ENCODE results near the gene PKIB.
"Not testable (repeated sequence)": the region's sequence is repeated elsewhere in the genome, so short reads cannot be mapped to it uniquely, and the experiment has no call there.

PKIB gene

DNA sequence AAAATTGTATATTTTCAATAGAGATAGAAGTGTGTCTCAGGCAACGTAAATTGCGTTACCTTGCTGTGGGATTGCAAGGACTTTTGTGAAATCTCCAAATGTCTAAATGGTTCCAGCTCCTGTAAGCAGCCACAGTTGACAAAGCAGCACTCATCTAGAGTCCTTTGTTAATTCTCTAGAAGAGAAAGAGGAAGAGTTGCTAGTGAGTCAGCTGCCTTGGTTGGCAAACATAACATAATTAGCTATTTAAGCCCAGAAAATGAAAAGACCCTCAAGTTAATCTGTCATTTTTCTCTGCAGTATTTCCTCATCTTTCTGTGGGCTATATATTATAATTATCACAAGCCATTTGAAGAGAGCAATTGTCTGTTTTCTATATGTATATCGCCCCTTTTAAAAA lies 102.9 kb downstream of the PKIB start:
- no peak for DNase-seq

DNA sequence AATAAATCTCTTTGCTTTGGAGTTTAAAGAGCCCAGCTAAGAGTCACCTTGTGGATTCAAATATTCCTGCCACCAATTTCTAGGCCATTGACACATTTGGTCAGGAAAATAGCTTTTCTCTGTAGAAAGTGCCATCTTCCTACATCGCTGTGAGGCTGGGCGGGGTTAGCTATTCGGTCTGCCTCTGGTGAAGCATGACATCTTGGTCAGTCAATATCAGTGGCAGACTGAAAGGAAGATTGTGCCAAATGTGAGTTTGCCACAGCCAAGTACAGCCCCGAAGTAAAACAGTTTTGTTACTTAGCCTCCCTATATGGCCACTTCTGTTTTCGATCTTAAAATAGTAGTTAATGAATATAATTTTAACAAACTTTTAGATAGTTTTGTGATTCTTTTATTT lies 103.9 kb downstream of the PKIB start:
- DNase-seq, result no peak

DNA sequence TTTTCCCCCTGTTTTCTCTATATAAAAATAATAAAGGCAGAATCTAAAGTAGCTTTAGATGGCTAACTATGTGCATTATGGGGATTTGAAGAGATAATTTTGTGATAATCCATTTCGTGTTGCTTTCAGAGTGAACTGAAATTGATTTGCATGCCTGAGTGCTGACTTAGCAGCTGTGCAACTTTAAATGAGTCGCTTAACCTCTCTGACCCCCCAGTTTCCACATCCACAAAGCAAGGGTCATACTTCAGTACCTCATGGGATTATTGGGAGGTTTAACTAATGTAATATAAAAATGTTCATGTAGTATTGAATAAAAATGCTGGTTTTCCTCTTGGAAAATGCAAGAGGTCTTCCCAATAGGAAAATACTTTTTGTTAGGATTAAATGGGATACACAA lies 105.5 kb downstream of the PKIB start:
- DNase-seq, result no peak

DNA sequence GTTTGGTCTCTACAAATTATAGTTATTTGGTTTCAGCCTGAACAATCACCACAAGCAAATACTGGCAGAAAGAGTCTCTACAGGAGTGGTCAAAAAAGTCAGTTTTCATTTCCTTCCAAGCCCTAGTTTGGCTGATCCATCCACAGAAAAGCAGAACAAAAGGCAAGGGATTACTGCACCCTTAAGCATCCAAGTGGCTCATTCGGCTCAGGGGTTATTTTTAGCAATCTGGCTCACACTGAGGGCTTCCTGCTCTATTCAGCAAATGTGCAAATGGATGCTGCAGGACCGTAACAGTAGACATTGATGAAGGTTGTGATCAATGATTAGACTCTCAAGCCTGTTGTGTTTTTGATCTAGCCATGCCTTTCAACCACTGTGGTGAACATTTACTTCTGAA lies 107.1 kb downstream of the PKIB start:
- peak; percentile 9 for DNase-seq

DNA sequence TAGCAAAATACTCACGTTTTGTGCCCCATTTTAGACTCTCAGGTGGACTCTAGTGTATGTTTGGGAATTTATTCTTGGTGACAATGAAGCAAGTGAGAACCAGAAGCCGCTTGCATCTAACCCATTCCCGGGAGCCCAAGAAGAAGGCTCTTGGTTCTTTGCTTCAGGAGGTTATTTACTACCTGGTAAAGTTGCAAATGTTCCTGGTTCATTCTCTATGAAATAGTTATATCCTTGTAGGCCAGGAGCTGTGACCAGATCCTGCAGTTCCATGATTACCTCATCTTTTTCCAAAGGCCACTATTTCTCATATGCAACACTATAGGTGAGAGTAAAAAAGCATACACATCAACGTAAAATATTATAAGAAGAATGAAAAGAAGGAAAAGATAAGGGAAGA lies 108.4 kb downstream of the PKIB start:
- DNase-seq, result no peak

DNA sequence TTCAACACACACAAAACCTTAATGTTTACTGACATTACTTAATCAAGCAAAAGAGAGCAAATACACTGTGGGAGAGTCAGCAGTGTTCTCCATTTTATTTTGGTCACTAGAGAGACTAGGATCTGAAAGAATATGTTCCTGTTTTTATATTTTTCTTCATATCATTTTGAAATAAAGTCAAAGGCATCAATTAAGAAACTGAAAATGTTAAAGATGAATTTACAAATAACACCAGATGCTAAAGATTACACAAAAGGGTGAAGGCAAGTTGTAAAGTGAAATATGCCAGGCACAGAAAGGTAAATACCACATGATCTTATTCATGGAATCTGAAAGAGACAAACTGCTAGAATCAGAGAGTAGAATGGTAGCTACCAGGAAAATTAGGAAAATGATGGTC lies 109.0 kb downstream of the PKIB start:
- peak; percentile 40 for DNase-seq

DNA sequence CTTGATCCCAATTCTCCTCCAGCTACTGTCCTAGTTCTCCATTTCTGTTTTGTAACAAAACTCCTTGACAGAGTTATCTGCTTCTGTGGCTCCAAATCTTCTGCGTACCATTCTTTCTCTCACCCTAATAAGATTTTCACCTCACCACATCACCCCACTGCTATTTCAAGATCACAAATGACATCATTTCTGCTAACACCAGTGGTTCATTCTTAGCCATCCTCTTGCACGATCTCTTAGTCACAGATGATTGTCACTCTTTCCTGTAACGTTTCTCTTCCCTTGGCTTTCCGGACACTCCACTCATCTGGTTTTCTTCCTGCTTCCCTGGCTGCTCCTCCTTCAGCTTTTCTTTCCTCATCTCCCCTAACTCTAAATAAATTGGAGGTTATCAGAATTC lies 112.5 kb downstream of the PKIB start:
- DNase-seq, result no peak

DNA sequence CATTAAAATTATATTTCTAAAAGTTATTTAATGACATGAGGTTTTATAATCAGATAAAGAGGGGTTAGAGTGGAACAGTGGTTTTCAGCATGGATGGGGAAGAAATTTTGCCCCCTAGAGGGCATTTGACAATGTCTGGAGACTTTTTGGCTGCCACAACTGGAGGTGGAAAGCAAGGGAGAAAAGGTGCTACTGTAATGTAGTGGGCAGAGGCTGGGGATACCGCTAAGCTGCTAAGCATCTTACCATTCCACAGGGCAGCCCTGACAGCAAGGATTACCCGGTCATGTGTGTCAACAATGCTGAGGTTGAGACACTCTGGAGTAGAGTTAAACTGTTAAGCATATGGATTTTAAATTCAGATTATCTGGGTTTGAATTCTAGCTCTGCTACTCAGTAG lies 116.4 kb downstream of the PKIB start:
- DNase-seq, result peak; percentile 16

DNA sequence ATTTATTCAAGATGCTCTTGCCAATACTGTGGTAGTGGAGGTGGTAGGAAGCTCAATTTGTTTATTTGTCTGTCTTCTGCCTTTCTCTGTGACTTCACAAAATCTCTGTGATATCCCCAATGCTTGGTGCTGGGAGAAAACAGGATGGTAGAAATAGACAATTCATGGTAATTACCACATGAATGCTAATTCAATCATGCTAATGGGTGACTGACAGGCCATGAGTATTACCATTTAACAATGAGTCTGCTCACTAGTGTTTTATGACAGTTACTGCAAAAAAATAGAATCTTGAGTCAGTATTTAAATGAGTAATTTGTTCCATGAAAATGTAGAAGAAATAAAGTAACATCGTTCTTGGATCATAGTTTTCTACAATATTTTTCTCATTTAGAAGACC lies 117.0 kb downstream of the PKIB start:
- DNase-seq, result no peak

DNA sequence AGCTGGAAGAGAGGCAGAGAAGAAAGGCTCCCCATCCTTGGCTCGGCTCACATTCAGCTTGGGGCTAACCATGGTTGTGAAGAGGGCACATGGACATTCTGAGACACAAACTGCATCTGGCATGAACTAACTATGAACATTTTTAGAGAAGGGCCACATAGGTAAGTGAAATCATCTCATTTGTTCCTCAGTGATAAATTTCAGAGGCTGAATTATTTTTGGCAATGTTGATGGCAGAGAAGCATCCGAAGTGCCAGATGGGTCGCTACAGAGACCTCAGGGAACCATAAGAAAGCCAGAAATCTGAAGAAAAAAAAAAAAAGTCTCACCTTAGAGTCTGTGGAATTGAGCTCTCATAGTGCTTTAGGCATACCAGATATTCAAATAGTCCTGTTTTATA lies 120.1 kb downstream of the PKIB start:
- DNase-seq, result no peak

DNA sequence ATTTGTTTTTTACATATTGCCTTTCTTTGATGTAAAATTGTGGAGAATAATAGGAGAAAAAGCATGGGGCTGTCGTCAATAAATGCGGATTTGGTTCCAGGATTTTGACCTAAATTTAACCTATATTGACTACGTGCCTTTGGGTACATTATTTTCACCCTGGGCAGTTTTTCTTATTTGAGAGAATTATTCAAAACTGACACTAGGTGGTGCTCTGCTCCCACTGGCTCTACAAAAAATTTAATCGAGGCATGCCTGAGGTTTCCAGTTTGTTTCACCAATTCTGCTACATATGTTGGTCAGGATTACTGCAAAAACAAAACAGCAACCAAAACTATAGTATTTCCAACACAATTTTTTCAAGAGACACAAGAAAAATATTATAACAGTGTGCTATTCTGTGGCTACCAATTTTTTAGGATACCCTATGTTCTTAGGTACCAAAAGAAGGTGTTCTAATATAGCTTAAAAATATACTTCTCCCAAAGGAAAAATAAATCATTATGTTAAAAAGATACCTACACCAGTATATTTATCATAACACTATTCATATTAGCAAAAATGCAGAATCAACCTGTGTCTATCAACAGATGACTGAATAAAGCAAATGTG lies 120.7 kb downstream of the PKIB start:
- DNase-seq, result peak; percentile 14

DNA sequence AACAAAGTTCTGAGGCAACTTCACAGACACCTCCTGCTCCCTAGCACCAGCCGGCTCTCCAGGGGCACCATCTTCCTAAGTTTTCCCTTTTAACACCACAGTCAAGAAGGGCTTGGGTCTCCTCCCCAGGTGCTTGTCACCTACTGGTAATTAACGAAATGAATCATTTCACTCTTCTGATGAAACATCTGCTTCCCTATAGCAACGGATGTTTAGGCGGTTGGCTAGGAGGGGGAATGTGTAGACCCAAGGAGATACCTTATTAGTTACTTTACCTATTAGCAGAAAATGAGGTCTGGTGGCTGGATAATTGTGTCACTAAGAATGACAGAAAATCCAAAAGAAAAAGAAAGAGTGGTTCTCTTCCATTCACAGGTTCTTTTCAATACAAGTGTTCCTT lies 123.1 kb downstream of the PKIB start:
- DNase-seq, result peak; percentile 9

DNA sequence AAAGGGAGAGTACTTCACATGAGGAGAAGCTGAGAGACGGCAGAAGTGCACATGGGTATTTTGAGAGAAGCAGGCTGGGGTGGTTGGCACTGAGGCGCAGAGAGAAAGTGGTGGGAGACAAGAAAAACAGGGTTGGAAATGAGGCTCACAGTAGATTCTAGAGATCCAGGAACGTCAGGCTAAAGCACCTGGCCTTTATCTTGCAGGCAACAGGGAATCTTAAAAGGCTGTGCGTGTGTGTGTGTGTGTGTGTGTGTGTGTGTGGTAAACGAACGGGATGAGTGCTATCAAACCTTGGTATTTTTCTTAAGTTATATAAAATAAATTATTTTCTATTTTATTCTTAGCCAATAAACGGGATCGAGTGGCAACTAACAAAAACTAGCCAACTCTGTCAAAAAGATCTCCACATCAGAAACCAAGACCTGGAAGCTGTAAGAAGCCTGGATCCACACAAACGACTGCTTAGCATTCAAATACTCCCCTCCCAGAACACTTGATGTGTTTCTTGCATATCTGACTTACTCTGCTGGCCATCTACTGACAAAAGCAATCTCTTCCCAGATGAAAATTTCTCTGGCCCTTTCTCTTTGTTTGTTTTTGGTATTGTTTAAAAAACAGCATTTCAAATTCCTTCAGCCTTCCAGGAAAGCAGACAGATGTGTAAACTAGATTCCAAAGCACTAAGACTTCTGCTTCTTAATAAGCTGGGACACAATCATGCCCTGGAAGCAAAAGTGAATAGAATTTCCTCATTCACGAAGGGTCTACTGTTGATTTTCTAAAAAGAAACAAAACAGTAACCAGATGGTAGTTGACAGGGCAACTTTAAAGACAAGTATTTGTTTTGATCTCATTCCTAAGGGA lies 124.6 kb downstream of the PKIB start:
- DNase-seq, result no peak

DNA sequence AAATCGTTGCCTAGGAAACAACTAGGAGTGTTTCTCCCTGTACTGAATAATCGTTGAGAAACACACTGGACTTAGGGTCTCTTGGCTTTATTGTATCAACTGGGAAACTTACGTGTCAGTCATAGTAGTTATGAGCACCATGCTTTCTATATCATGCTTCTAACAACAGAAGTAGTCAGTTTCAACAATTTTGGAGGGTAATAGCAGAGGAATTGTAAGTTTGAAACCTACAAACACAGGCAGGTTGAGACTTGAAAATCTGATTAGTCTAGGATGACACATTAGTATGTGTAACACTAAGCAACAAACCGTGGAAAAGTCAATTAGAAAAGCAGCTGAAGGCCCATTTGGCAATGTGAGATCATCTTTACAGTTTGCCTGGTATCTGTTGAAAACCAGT lies 125.4 kb downstream of the PKIB start:
- DNase-seq, result no peak

DNA sequence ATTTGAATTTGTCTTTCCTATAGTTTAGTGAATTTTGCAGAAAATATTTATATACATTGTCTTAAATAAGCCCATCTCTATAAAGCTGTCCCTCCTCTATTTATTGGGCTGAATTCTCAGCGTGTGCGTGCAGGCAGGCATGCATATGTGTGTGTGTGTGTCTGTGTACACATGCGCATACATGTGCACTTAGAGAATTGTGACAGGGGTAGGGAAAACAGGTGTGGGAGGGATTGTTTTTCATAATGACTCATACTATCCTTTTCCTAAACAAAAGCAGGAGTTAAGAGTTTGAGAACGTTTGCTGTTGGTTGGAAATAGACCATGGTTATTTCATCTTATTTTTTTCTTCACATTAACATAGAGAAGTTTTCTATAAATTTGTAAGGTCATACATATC lies 126.0 kb downstream of the PKIB start:
- no peak for DNase-seq

DNA sequence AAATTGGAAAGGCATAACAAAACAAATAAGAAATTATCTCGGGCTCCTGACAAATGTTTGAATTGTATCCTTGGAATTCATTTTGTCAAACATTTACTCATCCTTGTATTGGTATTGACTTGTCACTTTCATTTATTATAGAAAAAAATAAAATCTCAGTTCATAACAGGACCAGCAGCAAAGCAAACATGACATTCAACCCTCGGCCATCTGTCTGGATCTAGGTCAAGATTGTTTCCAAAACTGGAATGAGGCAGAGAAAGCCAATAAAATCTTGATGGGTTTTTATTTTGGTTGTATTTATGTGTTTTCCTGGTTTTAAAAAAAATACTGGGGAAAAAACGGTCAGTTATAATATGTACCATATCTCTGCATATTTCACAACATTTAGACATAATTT lies 126.4 kb downstream of the PKIB start:
- no peak for DNase-seq

DNA sequence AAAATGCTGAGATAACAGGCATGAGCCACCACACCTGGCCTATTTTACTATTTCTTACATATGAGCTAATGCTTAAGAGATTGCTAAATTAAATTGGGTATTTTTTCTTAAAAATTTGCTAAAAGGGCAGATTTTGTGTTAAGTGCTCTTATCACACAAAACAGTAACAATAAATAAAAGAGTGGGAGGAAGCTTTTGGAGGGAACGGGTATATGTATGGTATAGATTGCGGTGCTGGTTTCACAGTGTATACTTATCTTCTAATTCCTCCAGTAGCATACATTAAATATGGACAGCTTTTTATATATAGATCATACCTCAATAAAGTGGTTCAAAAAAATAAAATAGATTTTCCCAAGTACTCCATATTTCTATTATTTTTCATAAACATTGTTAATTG lies 129.9 kb downstream of the PKIB start:
- no peak for DNase-seq

DNA sequence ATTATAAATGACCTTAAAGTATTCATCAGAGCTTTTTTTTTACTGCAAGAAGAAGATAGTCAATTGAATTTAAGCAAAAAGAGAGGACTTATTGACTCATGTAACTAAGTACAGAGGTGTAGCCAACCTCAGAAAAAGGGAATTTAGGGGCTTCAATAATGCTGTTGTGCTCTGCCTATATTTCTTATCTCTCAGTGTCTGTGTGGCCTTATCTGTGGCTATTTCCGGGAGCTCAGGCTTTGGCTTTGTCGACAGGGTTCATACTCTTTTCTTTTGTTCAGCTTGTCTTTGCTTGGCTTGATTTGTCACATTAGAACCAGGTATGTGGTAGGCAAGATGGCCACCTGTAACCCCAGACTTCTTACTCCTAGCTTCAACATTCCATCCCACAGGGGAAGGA lies 130.7 kb downstream of the PKIB start:
- no peak for DNase-seq

DNA sequence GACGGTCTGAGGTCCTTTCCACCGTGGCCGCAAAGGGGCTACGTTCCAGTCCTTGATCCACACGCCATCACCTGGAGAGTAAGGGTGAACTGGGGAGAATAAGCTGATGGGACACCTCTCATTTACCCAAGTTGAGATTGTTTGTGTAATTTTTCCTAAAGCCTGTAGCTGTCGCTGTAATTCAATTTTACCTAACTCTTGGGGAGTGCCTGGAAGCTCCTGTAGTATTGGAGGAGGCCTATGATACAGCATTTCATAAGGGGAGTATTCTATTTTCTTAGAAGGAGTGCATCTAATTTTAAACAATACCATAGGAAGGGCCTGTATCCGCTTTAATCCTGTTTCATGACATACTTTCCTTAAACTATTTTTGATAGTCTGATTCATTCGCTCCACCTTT lies 134.0 kb downstream of the PKIB start:
- DNase-seq, result not testable (repeated sequence)

DNA sequence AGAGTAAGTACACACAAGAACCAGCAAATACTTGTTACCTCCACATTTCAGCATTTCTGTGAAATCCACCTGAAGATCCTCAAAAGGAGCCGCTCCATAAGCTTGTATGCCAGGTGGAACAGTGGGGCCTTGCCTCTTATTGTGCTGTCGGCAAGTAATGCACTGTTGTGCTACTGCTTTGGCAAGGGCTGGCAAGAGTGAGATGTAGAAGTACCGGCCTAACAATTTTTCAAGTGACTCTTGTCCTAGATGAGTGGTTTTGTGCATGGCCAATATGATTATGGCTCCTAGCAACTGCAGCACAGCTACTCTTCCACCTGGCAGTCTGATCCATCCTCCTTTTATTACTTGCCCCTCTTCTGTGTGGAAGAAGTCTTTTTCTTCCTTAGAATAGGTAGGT lies 134.7 kb downstream of the PKIB start:
- not testable (repeated sequence) for DNase-seq

DNA sequence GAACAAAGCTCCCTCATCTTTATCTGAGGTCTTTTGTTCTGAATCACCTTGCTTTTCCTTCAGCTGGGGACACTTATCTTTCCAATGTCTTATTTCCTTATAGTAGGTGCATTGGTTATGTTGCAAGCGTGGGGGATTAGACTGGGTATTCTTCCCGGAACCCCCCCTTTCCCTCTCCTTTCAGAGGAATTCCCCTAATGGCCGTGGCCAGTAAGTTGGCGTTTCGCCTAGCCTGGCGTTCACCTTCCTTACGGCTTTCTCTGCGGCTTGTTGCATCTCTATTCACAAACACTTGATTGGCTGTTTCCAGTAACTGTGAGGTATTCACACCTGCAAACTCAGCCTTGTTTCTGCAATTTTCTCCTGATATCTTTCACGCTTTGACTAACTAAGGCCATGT lies 136.5 kb downstream of the PKIB start:
- DNase-seq, result no peak

DNA sequence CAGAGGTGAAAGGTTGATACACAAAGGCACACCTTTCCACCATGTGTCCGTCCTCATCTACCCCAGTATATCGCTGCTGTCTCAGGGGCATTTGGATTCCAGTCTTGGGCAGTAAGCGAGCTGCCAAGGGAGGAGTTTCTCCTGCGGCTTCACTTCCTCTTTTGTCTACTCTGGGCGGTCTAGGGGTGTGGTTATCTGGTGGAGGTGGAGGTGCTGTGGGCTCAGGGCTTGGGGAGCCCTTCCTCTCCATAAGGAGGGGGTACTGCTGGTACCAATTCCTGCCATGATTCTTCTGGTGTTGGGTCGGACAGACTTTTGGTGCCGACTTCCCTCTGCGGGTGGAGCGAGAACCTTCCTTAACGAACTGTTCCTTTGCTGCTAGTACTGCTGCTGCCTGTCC lies 137.4 kb downstream of the PKIB start:
- no peak for DNase-seq

DNA sequence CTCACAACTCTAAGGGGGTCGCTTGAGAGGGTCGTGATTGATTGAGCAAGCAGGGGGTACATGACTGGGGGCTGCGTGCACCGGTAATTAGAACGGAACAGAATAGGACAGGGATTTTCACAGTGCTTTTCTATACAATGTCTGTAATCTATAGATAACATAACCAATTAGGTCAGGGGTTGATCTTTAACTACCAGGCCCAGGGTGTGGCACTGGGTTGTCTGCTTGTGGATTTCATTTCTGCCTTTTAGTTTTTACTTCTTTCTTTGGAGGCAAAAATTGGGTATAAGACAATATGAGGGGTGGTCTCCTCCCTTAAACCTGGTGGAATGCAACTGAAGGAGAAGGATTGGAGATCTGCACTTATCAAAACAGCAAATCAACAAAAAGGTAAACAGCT lies 138.7 kb downstream of the PKIB start:
- not testable (repeated sequence) for DNase-seq

DNA sequence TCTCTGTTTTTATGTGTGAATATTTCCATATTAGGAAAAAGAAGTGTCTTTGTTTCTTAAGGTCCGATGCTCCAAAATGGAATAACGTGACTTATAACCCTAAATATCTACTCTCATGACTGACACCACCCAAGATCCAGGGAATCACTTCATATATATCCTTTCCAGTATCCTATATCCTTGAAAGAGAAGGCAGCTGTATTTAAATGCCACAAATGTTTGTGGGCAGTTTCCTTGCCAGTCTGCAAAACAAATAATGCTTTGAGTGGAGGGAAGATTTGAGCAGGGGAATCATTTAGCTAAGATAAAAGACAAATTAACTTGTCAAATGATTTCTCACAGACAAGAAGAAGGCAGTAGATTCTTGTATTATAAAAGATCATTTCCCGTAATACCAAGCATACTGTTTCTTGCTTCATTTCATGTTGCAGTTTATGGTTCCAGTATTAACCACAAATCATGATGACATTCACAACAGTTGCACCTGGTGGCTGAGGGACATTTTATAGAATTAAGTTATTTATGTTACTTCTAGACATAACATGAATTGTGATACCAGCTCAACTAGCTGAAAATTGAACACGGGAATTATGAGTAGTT lies 139.3 kb downstream of the PKIB start:
- DNase-seq, result no peak

All from COR-L47 (cell line).